ENCODE results near the gene FANK1. TPM values are rescaled to one million over a fixed set of nuclear protein-coding genes. Genes with fewer than 3 reads are reported as not detected.

The FANK1 gene
- total and polyA plus RNA-seq, 10 donors: 0.35 to 1.0 (median 0.90) TPM; not detected in 2

DNA sequence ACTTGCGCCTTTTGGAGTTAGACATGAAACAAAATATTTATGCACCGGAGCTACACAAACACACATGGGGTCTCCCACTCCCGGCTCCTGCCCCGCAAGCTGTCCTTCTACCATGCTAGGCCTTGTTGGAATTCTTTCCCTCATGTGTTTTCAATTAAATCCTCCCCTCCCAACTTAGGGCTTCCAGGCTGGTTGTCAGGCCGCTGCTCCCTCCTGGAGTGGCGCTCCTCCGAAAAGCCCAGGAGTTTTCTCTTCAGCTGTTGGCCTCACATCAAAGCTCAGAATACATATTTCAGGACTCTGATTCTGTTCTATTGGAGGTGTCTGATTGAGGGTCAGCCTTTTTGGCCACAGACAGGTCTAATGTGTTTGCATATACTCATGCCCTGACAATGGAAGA lies 113.3 kb downstream of the FANK1 start:
- DNase-seq: no peak
- Histone ChIP-seq H3K36me3 (no peaks in the 10 kb centered on the region), H3K27me3 (replicated peaks in 1 of 7) (no peaks in the 10 kb centered on the region), H3K9me3 (peaks cover 0 to 9% (median 0%) of the 10 kb centered on the region in 8 donors), H3K27ac (no peak overlapping the region), H3K4me1 (no peaks in the 10 kb centered on the region), H3K4me3 (no peak overlapping the region)
- intact Hi-C loops (cut with DNase I; ENCODE audit: low total_unique reads): no loop called here
- 92 to 100% (median 95%) methylated on average over 7 of the region's 7 CpGs for WGBS, 5 donors
- TF ChIP-seq POLR2A (IDR thresholded peaks at IDR 0.05): no peak
- TF ChIP-seq, protein P1, sequence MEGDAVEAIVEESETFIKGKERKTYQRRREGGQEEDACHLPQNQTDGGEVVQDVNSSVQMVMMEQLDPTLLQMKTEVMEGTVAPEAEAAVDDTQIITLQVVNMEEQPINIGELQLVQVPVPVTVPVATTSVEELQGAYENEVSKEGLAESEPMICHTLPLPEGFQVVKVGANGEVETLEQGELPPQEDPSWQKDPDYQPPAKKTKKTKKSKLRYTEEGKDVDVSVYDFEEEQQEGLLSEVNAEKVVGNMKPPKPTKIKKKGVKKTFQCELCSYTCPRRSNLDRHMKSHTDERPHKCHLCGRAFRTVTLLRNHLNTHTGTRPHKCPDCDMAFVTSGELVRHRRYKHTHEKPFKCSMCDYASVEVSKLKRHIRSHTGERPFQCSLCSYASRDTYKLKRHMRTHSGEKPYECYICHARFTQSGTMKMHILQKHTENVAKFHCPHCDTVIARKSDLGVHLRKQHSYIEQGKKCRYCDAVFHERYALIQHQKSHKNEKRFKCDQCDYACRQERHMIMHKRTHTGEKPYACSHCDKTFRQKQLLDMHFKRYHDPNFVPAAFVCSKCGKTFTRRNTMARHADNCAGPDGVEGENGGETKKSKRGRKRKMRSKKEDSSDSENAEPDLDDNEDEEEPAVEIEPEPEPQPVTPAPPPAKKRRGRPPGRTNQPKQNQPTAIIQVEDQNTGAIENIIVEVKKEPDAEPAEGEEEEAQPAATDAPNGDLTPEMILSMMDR (IDR thresholded peaks at IDR 0.05 in 8 of 11, conservative IDR thresholded peaks at IDR 0.05 in 3 of 11): no peak

DNA sequence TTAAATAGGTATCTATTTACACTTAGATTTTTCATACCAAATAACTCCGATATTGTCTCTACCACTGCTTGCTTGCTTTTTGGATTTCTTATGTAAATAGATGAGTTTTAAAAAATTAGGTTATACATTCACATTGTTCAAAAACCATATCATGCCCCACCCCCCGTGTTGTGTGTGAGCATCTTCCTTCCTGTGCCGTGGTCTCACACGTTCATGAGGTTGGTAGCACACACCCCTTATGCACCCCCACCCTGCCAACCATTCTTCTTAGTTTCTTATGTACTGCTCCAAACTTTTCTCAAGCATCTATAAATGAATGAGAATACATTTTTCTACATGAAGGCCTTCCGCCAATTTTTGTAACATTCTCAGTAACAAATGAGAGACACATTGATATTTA lies 115.6 kb downstream of the FANK1 start:
- Histone ChIP-seq H3K4me1 (no peaks in the 10 kb centered on the region), H3K27me3 (replicated peaks in 1 of 7) (no peaks in the 10 kb centered on the region), H3K9me3 (peaks cover 0 to 9% (median 0%) of the 10 kb centered on the region in 8 donors), H3K36me3 (no peaks in the 10 kb centered on the region), H3K27ac (no peak overlapping the region), H3K4me3 (no peak overlapping the region)
- intact Hi-C loops (cut with DNase I; ENCODE audit: low total_unique reads): no loop called here
- no peak for DNase-seq
- WGBS, 5 donors: 53 to 60% (median 58%) methylated on average over 5 of the region's 5 CpGs
- TF ChIP-seq POLR2AphosphoS5 (IDR thresholded peaks at IDR 0.05) (no peak), POLR2A (IDR thresholded peaks at IDR 0.05) (no peak)
- TF ChIP-seq, protein P1 (IDR thresholded peaks at IDR 0.05 in 8 of 11, conservative IDR thresholded peaks at IDR 0.05 in 3 of 11): no peak

DNA sequence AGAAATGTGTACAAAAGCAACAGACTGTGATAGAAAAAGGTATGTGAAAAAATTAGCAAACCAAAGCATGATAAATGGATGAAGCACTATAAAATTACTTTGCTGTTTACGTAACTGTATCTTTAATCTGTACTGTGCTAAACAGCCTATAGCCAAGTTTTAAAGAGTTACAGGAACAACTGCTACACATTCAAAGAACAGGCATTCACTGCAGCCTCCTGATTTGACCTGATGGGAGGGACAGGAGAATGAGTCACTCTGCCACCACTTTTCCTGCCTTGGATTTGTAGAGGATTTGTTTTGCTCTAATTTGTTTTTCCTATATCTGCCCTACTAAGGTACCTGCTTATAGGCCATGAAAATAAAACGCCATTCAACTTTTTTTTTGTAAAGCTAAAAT lies 116.1 kb downstream of the FANK1 start:
- TF ChIP-seq POLR2A (IDR thresholded peaks at IDR 0.05) (no peak), POLR2AphosphoS5 (IDR thresholded peaks at IDR 0.05) (no peak)
- TF ChIP-seq, protein P1 (IDR thresholded peaks at IDR 0.05 in 8 of 11, conservative IDR thresholded peaks at IDR 0.05 in 3 of 11): no peak
- H3K9me3 ChIP-seq: peaks cover 0 to 9% (median 0%) of the 10 kb centered on the region in 8 donors
- H3K4me3 ChIP-seq: no peak overlapping the region
- H3K36me3 ChIP-seq: no peaks in the 10 kb centered on the region
- 89 to 97% (median 93%) methylated on average over 2 of the region's 2 CpGs for WGBS, 5 donors
- no peak for DNase-seq
- intact Hi-C loops (cut with DNase I; ENCODE audit: low total_unique reads): no loop called here
- H3K27ac ChIP-seq: no peak overlapping the region
- no peaks in the 10 kb centered on the region for H3K27me3 ChIP-seq (replicated peaks in 1 of 7)
- no peaks in the 10 kb centered on the region for H3K4me1 ChIP-seq

DNA sequence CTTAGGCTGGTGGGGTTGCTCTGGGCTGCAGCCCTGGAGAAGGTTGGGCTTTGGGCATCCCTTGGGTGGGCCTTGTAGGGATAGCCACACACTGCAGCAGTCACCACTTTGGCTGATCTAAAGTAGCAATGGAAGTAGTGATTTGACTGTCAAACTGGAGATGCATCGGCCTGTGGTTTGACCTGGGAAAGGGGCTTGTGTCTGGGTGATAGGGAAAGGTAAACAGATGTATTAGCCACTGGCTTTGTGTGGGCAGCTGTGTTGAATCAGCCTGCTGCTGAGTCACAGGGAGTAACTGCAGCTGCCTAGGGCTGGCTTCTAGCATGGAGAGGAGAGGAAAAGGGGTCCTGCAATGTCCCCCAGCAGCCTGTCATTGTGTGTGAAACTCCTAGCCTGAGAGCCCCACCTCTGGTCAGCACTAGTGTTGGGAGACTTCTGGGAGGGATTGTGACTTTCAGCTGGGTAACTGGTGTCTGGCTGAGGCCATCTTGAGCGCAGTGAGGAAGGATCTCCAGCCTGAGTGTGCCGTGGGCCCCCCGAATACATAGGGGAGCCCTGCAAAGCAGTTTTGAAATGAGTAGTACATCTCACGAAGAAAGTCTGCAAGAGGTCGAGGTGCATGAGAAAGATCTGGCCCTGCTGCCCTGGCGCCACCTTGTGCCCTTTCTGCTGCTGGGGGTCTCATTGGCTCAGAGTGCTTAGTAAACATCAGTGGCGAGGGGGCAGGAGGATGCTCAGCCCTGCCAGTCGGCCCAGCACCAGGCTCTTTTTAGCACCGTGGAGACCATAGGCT lies 117.3 kb downstream of the FANK1 start:
- H3K4me1 ChIP-seq: no peaks in the 10 kb centered on the region
- no peak overlapping the region for H3K4me3 ChIP-seq
- no peak for DNase-seq
- intact Hi-C loops (cut with DNase I; ENCODE audit: low total_unique reads): no loop called here
- H3K9me3 ChIP-seq: peaks cover 0 to 9% (median 0%) of the 10 kb centered on the region in 8 donors
- H3K27me3 ChIP-seq (replicated peaks in 1 of 7): no peaks in the 10 kb centered on the region
- 80 to 89% (median 85%) methylated on average over 10 of the region's 10 CpGs for WGBS, 5 donors
- no peaks in the 10 kb centered on the region for H3K36me3 ChIP-seq
- no peak overlapping the region for H3K27ac ChIP-seq
- TF ChIP-seq, protein P1 (IDR thresholded peaks at IDR 0.05 in 8 of 11, conservative IDR thresholded peaks at IDR 0.05 in 3 of 11): no peak
- no peak for TF ChIP-seq POLR2AphosphoS5 (IDR thresholded peaks at IDR 0.05)
- TF ChIP-seq POLR2A (IDR thresholded peaks at IDR 0.05): no peak

All from spleen (tissue), 11 donors.